Measurements from ENCODE around the gene VMP1. TPM values are rescaled to one million over a fixed set of nuclear protein-coding genes. Genes with fewer than 3 reads are reported as not detected.
A peak's percentile ranks its signal among the peaks of the same experiment; 100 is the strongest.

VMP1 gene
- total RNA-seq, 1 donor from 2014 or later = 314 TPM

GRCh38 chr17:59845595-59846393 is 138.3 kb downstream of the VMP1 start:
- Mint-ChIP-seq H3K36me3 (ENCODE audit: low read depth, unreplicated experiment) (peaks cover 14% of the 10 kb centered on the region), H3K4me3 (ENCODE audit: unreplicated experiment) (peak overlapping the region; percentile 54), H3K4me1 (ENCODE audit: low read depth, unreplicated experiment) (peaks cover 27% of the 10 kb centered on the region), H3K27me3 (ENCODE audit: low read depth, unreplicated experiment) (no peaks in the 10 kb centered on the region), H3K27ac (ENCODE audit: unreplicated experiment) (peak overlapping the region; percentile 100), H3K9me3 (ENCODE audit: unreplicated experiment) (no peaks in the 10 kb centered on the region)
- no peaks in the 10 kb centered on the region for H3K27me3 ChIP-seq (ENCODE audit: insufficient read depth, low read length)
- H4K20me1 ChIP-seq (ENCODE audit: insufficient read depth, low read length) = no peaks in the 10 kb centered on the region
- no peak for FAIRE-seq
- H3K4me2 ChIP-seq (ENCODE audit: low read length) = peak overlapping the region; percentile 38
- peak; percentile 91 for DNase-seq (ENCODE audit: low read depth)
- no peak overlapping the region for H2AFZ ChIP-seq (ENCODE audit: low read depth, low read length)
- peaks cover 11% of the 10 kb centered on the region for H3K36me3 ChIP-seq (ENCODE audit: insufficient read depth, low read length)
- H3K9me3 ChIP-seq (ENCODE audit: insufficient read depth, low read depth, low read length) = no peaks in the 10 kb centered on the region
- peaks cover 15% of the 10 kb centered on the region for H3K79me2 ChIP-seq (ENCODE audit: insufficient read depth, low read length)
- peaks cover 20% of the 10 kb centered on the region for H3K4me1 ChIP-seq (ENCODE audit: insufficient read depth, low read length)
- H3K27ac ChIP-seq (ENCODE audit: low read depth, low read length) = peak overlapping the region; percentile 80
- TF ChIP-seq CTCF (IDR thresholded peaks at IDR 0.05; ENCODE audit: insufficient read depth, low read depth, low read length) (no peak), EZH2 (IDR thresholded peaks at IDR 0.05; ENCODE audit: insufficient read depth, low read length) (no peak)
- H3K9ac ChIP-seq (ENCODE audit: low read length) = peak overlapping the region; percentile 100
- no peak overlapping the region for H3K4me3 ChIP-seq (ENCODE audit: insufficient read depth, low read depth, low read length)

- H3K27ac Mint-ChIP-seq (ENCODE audit: unreplicated experiment) = peak overlapping the region; percentile 90
- peaks cover 6% of the 10 kb centered on the region for H3K36me3 ChIP-seq (ENCODE audit: insufficient read depth, low read length)
- no peak overlapping the region for H3K4me3 ChIP-seq (ENCODE audit: insufficient read depth, low read depth, low read length)
- TF ChIP-seq EZH2 (IDR thresholded peaks at IDR 0.05; ENCODE audit: insufficient read depth, low read length) = no peak
- TF ChIP-seq CTCF (IDR thresholded peaks at IDR 0.05; ENCODE audit: insufficient read depth, low read depth, low read length) = no peak
- FAIRE-seq (no peak), DNase-seq (ENCODE audit: low read depth) (peak; percentile 90)
- H2AFZ ChIP-seq (ENCODE audit: low read depth, low read length) = no peak overlapping the region
- H3K4me1 ChIP-seq (ENCODE audit: insufficient read depth, low read length) = peaks cover 24% of the 10 kb centered on the region
- no peaks in the 10 kb centered on the region for H3K27me3 ChIP-seq (ENCODE audit: insufficient read depth, low read length)
- no peaks in the 10 kb centered on the region for H3K27me3 Mint-ChIP-seq (ENCODE audit: low read depth, unreplicated experiment)
- peaks cover 7% of the 10 kb centered on the region for H3K79me2 ChIP-seq (ENCODE audit: insufficient read depth, low read length)
- no peaks in the 10 kb centered on the region for H4K20me1 ChIP-seq (ENCODE audit: insufficient read depth, low read length)
- no peak overlapping the region for H3K4me3 Mint-ChIP-seq (ENCODE audit: unreplicated experiment)
- H3K9me3 Mint-ChIP-seq (ENCODE audit: unreplicated experiment) = no peaks in the 10 kb centered on the region
- H3K4me2 ChIP-seq (ENCODE audit: low read length) = peak overlapping the region; percentile 38
- peaks cover 28% of the 10 kb centered on the region for H3K4me1 Mint-ChIP-seq (ENCODE audit: low read depth, unreplicated experiment)
- H3K9me3 ChIP-seq (ENCODE audit: insufficient read depth, low read depth, low read length) = no peaks in the 10 kb centered on the region
- peak overlapping the region; percentile 100 for H3K9ac ChIP-seq (ENCODE audit: low read length)
- peaks cover 6% of the 10 kb centered on the region for H3K36me3 Mint-ChIP-seq (ENCODE audit: low read depth, unreplicated experiment)
- H3K27ac ChIP-seq (ENCODE audit: low read depth, low read length) = peak overlapping the region; percentile 80
These were observed 139.1 kb downstream of the VMP1 start for GRCh38 chr17:59846394-59847165.
